ENCODE measurements around the gene CA10.

Gene CA10

GRCh38 chr17:51650772-51651171, 507.7 kb downstream of the CA10 start:
- H3K4me3 ChIP-seq (ENCODE audit: low read depth, low read length) = no peak overlapping the region
- TF ChIP-seq CTCF (IDR thresholded peaks at IDR 0.05; ENCODE audit: low read depth, low read length) = no peak

GRCh38 chr17:51650202-51650601, 508.3 kb downstream of the CA10 start:
- no peak for TF ChIP-seq CTCF (IDR thresholded peaks at IDR 0.05; ENCODE audit: low read depth, low read length)
- no peak overlapping the region for H3K4me3 ChIP-seq (ENCODE audit: low read depth, low read length)

- no peak for TF ChIP-seq CTCF (IDR thresholded peaks at IDR 0.05; ENCODE audit: low read depth, low read length)
These were observed 510.7 kb downstream of the CA10 start for GRCh38 chr17:51647826-51648225.

GRCh38 chr17:51647067-51647466, 511.4 kb downstream of the CA10 start:
- no peak for TF ChIP-seq CTCF (IDR thresholded peaks at IDR 0.05; ENCODE audit: low read depth, low read length)
- H3K4me3 ChIP-seq (ENCODE audit: low read depth, low read length) = no peak overlapping the region

More at GRCh38 chr17:51647826-51648225, 510.7 kb downstream of the CA10 start:
- no peak overlapping the region for H3K4me3 ChIP-seq (ENCODE audit: low read depth, low read length)

- no peak for TF ChIP-seq CTCF (IDR thresholded peaks at IDR 0.05; ENCODE audit: low read depth, low read length)
These were observed 512.0 kb downstream of the CA10 start for GRCh38 chr17:51646539-51646938.

GRCh38 chr17:51645056-51645455, 513.5 kb downstream of the CA10 start:
- no peak overlapping the region for H3K4me3 ChIP-seq (ENCODE audit: low read depth, low read length)
- no peak for TF ChIP-seq CTCF (IDR thresholded peaks at IDR 0.05; ENCODE audit: low read depth, low read length)

More at GRCh38 chr17:51646539-51646938, 512.0 kb downstream of the CA10 start:
- H3K4me3 ChIP-seq (ENCODE audit: low read depth, low read length) = no peak overlapping the region

- no peak overlapping the region for H3K4me3 ChIP-seq (ENCODE audit: low read depth, low read length)
- TF ChIP-seq CTCF (IDR thresholded peaks at IDR 0.05; ENCODE audit: low read depth, low read length) = no peak
These were observed 514.6 kb downstream of the CA10 start for GRCh38 chr17:51643702-51644490.

Measured in WI38 (cell line).